ENCODE data around the gene ANGPT4. TPM values are rescaled to one million over a fixed set of nuclear protein-coding genes. Genes with fewer than 3 reads are reported as not detected.
"Not testable (repeated sequence)": the region's sequence is repeated elsewhere in the genome, so short reads cannot be mapped to it uniquely, and the experiment has no call there.

Gene ANGPT4
- total RNA-seq, 2 donors from 2014 or later: 1.4 to 1.6 TPM

DNA sequence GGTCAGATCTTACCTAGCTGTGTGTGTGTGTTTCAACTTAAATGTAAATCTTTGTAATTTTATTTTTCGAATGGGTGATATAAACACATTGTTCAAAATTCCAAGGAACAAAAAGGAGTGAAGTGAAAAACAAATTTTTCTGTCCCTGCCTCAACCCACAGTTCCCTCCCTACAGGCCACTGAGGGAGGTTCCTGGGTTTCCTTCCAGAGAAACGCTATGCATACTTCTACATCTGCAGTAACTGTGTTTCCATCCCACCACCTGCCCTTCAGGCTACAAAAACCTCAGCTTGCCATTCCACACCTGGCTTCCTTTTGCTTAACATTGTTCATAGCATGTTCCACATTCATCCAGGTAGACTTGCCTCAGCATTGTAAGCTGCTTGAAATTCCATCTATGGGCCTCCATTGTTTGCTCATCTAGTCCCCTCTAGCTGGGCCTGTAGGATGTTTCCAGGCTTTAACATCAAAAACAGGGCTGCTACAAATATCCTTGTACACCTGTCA is 12.0 kb downstream of the ANGPT4 start:
- TF ChIP-seq, protein P1, sequence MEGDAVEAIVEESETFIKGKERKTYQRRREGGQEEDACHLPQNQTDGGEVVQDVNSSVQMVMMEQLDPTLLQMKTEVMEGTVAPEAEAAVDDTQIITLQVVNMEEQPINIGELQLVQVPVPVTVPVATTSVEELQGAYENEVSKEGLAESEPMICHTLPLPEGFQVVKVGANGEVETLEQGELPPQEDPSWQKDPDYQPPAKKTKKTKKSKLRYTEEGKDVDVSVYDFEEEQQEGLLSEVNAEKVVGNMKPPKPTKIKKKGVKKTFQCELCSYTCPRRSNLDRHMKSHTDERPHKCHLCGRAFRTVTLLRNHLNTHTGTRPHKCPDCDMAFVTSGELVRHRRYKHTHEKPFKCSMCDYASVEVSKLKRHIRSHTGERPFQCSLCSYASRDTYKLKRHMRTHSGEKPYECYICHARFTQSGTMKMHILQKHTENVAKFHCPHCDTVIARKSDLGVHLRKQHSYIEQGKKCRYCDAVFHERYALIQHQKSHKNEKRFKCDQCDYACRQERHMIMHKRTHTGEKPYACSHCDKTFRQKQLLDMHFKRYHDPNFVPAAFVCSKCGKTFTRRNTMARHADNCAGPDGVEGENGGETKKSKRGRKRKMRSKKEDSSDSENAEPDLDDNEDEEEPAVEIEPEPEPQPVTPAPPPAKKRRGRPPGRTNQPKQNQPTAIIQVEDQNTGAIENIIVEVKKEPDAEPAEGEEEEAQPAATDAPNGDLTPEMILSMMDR (IDR thresholded peaks at IDR 0.05): no peak
- no peak for DNase-seq (ENCODE audit: low spot score)

DNA sequence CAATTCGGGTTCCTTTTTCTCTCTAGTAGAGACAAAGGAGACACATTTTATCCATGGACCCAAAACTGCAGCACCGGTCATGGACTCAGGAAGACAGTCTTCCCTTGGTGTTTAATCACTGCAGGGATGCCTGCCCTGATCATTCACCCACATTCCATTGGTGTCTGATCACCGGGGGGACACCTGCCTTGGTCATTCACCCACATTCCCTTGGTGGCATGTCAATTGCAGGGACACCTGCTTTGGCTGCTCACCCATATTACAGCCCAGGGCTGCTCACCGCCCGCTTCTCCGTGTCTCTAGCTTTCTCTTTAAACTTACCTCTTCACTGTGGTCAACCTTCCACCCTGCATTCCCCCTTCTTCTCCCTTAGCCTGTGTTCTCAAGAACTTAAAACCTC is 18.7 kb downstream of the ANGPT4 start:
- not testable (repeated sequence) for ATAC-seq (ENCODE audit: insufficient number of reproducible peaks, low FRiP score, low read depth); H3K27ac ChIP-seq; DNase-seq (ENCODE audit: low spot score); H3K4me1 ChIP-seq (ENCODE audit: control insufficient read depth in 1 of 2, low read depth in 2 of 2); H3K27me3 ChIP-seq (replicated peaks; ENCODE audit: insufficient read depth); H3K9me3 ChIP-seq; H3K36me3 ChIP-seq; H3K4me3 ChIP-seq

More for the DNA sequence above, 12.0 kb downstream of the ANGPT4 start:
- Histone ChIP-seq H3K4me1 (ENCODE audit: control insufficient read depth in 1 of 2, low read depth in 2 of 2) (no peaks in the 10 kb centered on the region), H3K9me3 (no peaks in the 10 kb centered on the region), H3K4me3 (no peak overlapping the region), H3K27ac (no peak overlapping the region), H3K27me3 (replicated peaks; ENCODE audit: insufficient read depth) (no peaks in the 10 kb centered on the region), H3K36me3 (no peaks in the 10 kb centered on the region)
- ATAC-seq (ENCODE audit: insufficient number of reproducible peaks, low FRiP score, low read depth): no peak

DNA sequence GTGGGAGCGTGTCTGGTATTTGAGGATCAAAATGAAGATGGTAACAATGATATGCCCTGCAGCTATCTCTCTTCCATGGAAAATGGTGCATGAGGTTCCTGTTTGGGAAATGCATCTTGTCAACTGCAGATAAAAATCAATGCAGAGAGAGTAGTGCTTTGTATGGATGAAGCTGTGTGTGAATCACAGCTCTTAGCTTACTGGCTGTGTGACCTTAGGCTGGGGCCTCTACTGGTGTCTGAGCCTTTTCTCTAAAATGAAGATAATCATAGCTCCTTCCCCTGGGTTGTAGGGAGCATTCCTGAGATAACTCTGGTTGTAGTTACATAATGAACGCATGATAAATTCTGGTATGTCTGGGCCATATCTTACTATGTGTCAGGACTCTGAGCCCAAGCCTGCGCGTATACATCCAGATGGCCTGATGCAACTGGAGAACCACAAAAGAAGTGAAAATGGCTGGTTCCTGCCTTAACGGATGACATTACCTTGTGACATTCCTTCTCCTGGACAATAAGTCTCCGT is 19.6 kb downstream of the ANGPT4 start:
- Histone ChIP-seq H3K36me3 (no peaks in the 10 kb centered on the region), H3K4me1 (ENCODE audit: control insufficient read depth in 1 of 2, low read depth in 2 of 2) (no peaks in the 10 kb centered on the region), H3K4me3 (no peak overlapping the region), H3K27ac (no peak overlapping the region), H3K9me3 (no peaks in the 10 kb centered on the region), H3K27me3 (replicated peaks; ENCODE audit: insufficient read depth) (no peaks in the 10 kb centered on the region)
- no peak for ATAC-seq (ENCODE audit: insufficient number of reproducible peaks, low FRiP score, low read depth)
- no peak for DNase-seq (ENCODE audit: low spot score)
- TF ChIP-seq, protein P1 (IDR thresholded peaks at IDR 0.05): no peak

DNA sequence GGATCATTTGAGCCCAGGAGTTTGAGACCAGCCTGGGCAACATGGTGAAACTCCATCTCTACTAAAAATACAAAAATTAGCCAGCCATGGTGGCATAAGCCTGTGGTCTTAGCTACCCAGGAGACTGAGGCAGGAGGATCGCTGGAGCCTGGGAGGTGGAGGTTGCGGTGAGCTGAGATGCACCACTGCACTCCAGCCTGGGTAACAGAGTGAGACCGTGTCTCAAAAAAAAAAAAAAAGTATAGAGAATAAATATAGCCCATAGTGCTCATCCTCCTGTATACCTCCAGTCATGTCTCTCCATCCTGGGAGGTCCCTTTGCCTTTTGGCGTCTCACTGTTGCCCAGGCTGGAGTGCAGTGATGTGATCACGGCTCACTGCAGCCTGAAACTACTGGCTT is 23.8 kb downstream of the ANGPT4 start:
- H3K4me1 ChIP-seq (ENCODE audit: control insufficient read depth in 1 of 2, low read depth in 2 of 2); ATAC-seq (ENCODE audit: insufficient number of reproducible peaks, low FRiP score, low read depth); H3K9me3 ChIP-seq; H3K36me3 ChIP-seq; H3K27me3 ChIP-seq (replicated peaks; ENCODE audit: insufficient read depth); H3K27ac ChIP-seq; DNase-seq (ENCODE audit: low spot score); H3K4me3 ChIP-seq: not testable (repeated sequence)

GRCh38 chr20:891706-892080 is 24.4 kb downstream of the ANGPT4 start:
- no peak for ATAC-seq (ENCODE audit: insufficient number of reproducible peaks, low FRiP score, low read depth)
- Histone ChIP-seq H3K36me3 (no peaks in the 10 kb centered on the region), H3K27ac (no peak overlapping the region), H3K4me3 (no peak overlapping the region), H3K27me3 (replicated peaks; ENCODE audit: insufficient read depth) (no peaks in the 10 kb centered on the region), H3K4me1 (ENCODE audit: control insufficient read depth in 1 of 2, low read depth in 2 of 2) (no peaks in the 10 kb centered on the region), H3K9me3 (no peaks in the 10 kb centered on the region)
- TF ChIP-seq, protein P1 (IDR thresholded peaks at IDR 0.05): no peak
- DNase-seq (ENCODE audit: low spot score): no peak

DNA sequence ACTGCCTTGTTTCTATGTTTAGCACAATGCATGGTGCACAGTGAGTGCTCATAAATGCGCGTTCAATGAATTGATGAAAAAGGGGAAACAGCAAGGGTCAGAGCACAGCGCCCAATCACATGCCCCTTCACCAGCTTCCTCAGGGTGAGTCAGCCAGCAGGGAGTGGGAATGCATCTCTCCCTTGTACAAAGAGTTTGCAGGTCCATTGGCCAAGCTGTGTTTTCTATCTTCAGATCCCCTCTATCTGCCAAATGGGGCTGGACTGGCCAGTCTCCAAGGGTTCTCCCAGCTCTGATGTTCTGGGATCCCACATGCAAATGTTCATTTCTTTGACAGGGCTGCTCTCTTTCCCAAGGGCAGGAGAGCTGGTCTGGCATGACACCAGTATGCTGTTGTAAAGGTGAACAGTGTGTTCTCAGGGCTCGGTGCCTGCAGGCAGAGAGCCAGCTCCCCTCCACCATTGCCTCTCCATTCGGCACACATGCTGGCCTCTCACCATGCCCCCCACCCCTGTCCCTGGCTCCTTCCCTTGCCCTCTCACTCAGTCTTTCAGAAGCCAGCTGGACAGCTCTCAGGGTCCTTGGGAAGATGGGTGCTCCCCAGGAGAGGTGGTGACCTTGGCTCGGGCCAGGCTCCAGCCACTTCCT is 25.0 kb downstream of the ANGPT4 start:
- Histone ChIP-seq H3K36me3 (no peaks in the 10 kb centered on the region), H3K4me1 (ENCODE audit: control insufficient read depth in 1 of 2, low read depth in 2 of 2) (no peaks in the 10 kb centered on the region), H3K27me3 (replicated peaks; ENCODE audit: insufficient read depth) (no peaks in the 10 kb centered on the region), H3K27ac (no peak overlapping the region), H3K9me3 (no peaks in the 10 kb centered on the region), H3K4me3 (no peak overlapping the region)
- ATAC-seq (ENCODE audit: insufficient number of reproducible peaks, low FRiP score, low read depth): no peak
- TF ChIP-seq, protein P1 (IDR thresholded peaks at IDR 0.05): no peak
- DNase-seq (ENCODE audit: low spot score): no peak
